Measurements from ENCODE around the gene THPO. TPM values are rescaled to one million over a fixed set of nuclear protein-coding genes. Genes with fewer than 3 reads are reported as not detected.
A peak's percentile ranks its signal among the peaks of the same experiment; 100 is the strongest.

Gene THPO
- polyA plus RNA-seq (2013), result 0.51 and 0.57 TPM in 2 replicates

- H3K79me1 ChIP-seq (ENCODE audit: low read length), result peaks cover 6% of the 10 kb centered on the region
- H4K8ac ChIP-seq (ENCODE audit: low read depth, low read length), result peak within 1 kb of the TSS; percentile 26
- H4K91ac ChIP-seq (ENCODE audit: low read depth, low read length), result peak within 1 kb of the TSS; percentile 4
- peaks cover 1% of the 10 kb centered on the region for H3K79me2 ChIP-seq (ENCODE audit: control insufficient read depth, insufficient read depth, low read length, poor library complexity)
- H3K14ac ChIP-seq (ENCODE audit: low read length), result no peak within 1 kb of the TSS
- H4K12ac ChIP-seq (ENCODE audit: low read depth, low read length), result no peak within 1 kb of the TSS
- no peak within 1 kb of the TSS for H3K4ac ChIP-seq (ENCODE audit: low read depth, low read length)
- no peak within 1 kb of the TSS for H3K27ac ChIP-seq (ENCODE audit: low read depth, low read length)
- H3K4me1 ChIP-seq (ENCODE audit: control insufficient read depth in 1 of 2, insufficient read depth in 2 of 2, low read length in 2 of 2), result peaks cover 26 to 27% of the 10 kb centered on the region in 2 experiments
- peaks cover 19% of the 10 kb centered on the region for H3K27me3 ChIP-seq (ENCODE audit: insufficient read depth, low read length)
- H2AK5ac ChIP-seq (ENCODE audit: low read length), result peak within 1 kb of the TSS; percentile 32
- H2BK12ac ChIP-seq (ENCODE audit: low read length), result peak within 1 kb of the TSS; percentile 41
- H2AFZ ChIP-seq (ENCODE audit: insufficient read depth, low read length, poor library complexity), result no peak within 1 kb of the TSS
- WGBS (ENCODE audit: extremely low coverage, insufficient coverage, insufficient read length), result no CpG with 5 or more reads among the region's 7 CpGs
- DNase-seq, result no peak
- H3K9me3 ChIP-seq (ENCODE audit: insufficient read depth, low read depth, low read length), result peaks cover 2% of the 10 kb centered on the region
- H2BK120ac ChIP-seq (ENCODE audit: insufficient read depth, low read length, poor library complexity), result no peak within 1 kb of the TSS
- H3K4me3 ChIP-seq (ENCODE audit: low read depth, low read length), result peak within 1 kb of the TSS; percentile 33
- H3K36me3 ChIP-seq (ENCODE audit: control insufficient read depth in 1 of 2, insufficient read depth in 2 of 2, low read length in 2 of 2), result peaks cover 1% of the 10 kb centered on the region in 2 experiments
- H2BK5ac ChIP-seq (ENCODE audit: low read depth, low read length, poor library complexity), result no peak within 1 kb of the TSS
- H3K23ac ChIP-seq (ENCODE audit: low read length), result no peak within 1 kb of the TSS
- H3K18ac ChIP-seq (ENCODE audit: low read length), result peak within 1 kb of the TSS; percentile 25
- peak within 1 kb of the TSS; percentile 35 for H3K4me2 ChIP-seq (ENCODE audit: low read length)
- H3K9ac ChIP-seq (ENCODE audit: low read length), result no peak within 1 kb of the TSS
Measured at GRCh38 chr3:184377882-184378445, at the start of gene THPO. Gene THPO (minus strand): TSS chr3:184378207. CDS start chr3:184376259, 1,948 bp downstream.

GRCh38 chr3:184426691-184427141 is 48.7 kb upstream of the THPO start:
- Histone ChIP-seq H3K23ac (ENCODE audit: low read length) (no peak overlapping the region), H3K79me2 (ENCODE audit: control insufficient read depth, insufficient read depth, low read length, poor library complexity) (no peaks in the 10 kb centered on the region), H2BK120ac (ENCODE audit: insufficient read depth, low read length, poor library complexity) (no peak overlapping the region), H4K12ac (ENCODE audit: low read depth, low read length) (no peak overlapping the region), H3K79me1 (ENCODE audit: low read length) (no peaks in the 10 kb centered on the region), H3K14ac (ENCODE audit: low read length) (no peak overlapping the region), H3K9ac (ENCODE audit: low read length) (no peak overlapping the region), H2AFZ (ENCODE audit: insufficient read depth, low read length, poor library complexity) (no peak overlapping the region), H2BK5ac (ENCODE audit: low read depth, low read length, poor library complexity) (no peak overlapping the region), H4K8ac (ENCODE audit: low read depth, low read length) (no peak overlapping the region), H3K4ac (ENCODE audit: low read depth, low read length) (no peak overlapping the region), H3K9me3 (ENCODE audit: insufficient read depth, low read depth, low read length) (no peaks in the 10 kb centered on the region), H3K4me3 (ENCODE audit: low read depth, low read length) (no peak overlapping the region), H3K27ac (ENCODE audit: low read depth, low read length) (no peak overlapping the region), H4K91ac (ENCODE audit: low read depth, low read length) (no peak overlapping the region), H2AK5ac (ENCODE audit: low read length) (no peak overlapping the region), H3K4me2 (ENCODE audit: low read length) (no peak overlapping the region), H3K18ac (ENCODE audit: low read length) (no peak overlapping the region), H2BK12ac (ENCODE audit: low read length) (no peak overlapping the region), H3K27me3 (ENCODE audit: insufficient read depth, low read length) (no peaks in the 10 kb centered on the region), H3K4me1 (ENCODE audit: control insufficient read depth in 1 of 2, insufficient read depth in 2 of 2, low read length in 2 of 2) (no peaks in the 10 kb centered on the region), H3K36me3 (ENCODE audit: control insufficient read depth in 1 of 2, insufficient read depth in 2 of 2, low read length in 2 of 2) (no peaks in the 10 kb centered on the region)
- no CpG with 5 or more reads among the region's 12 CpGs for WGBS (ENCODE audit: extremely low coverage, insufficient coverage, insufficient read length)
- DNase-seq, result no peak

DNA sequence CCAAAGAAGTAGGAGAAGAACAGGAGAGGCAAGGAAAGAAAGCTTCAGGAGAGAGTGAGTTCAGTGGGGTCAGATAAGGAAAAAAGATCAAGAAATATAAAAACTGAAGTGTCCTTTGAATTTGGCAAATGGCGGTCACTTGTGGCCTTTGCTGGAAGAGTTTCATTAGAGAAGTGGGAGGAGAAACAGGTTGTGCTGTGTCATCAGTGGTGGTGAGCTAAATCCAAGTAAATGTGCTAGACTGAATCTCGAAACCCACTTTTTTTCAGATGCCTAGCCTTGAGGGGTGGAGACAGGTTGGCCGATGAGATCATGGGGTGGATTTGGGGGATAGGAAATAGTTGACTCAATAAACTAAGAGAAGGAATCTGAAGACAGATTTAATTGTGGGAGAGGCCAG is 45.6 kb upstream of the THPO start:
- Histone ChIP-seq H3K23ac (ENCODE audit: low read length) (no peak overlapping the region), H3K4ac (ENCODE audit: low read depth, low read length) (no peak overlapping the region), H3K4me3 (ENCODE audit: low read depth, low read length) (no peak overlapping the region), H2BK120ac (ENCODE audit: insufficient read depth, low read length, poor library complexity) (no peak overlapping the region), H3K27ac (ENCODE audit: low read depth, low read length) (no peak overlapping the region), H4K91ac (ENCODE audit: low read depth, low read length) (no peak overlapping the region), H3K9me3 (ENCODE audit: insufficient read depth, low read depth, low read length) (no peaks in the 10 kb centered on the region), H4K12ac (ENCODE audit: low read depth, low read length) (no peak overlapping the region), H2AK5ac (ENCODE audit: low read length) (no peak overlapping the region), H3K4me2 (ENCODE audit: low read length) (no peak overlapping the region), H3K9ac (ENCODE audit: low read length) (no peak overlapping the region), H3K27me3 (ENCODE audit: insufficient read depth, low read length) (no peaks in the 10 kb centered on the region), H3K14ac (ENCODE audit: low read length) (no peak overlapping the region), H3K4me1 (ENCODE audit: control insufficient read depth in 1 of 2, insufficient read depth in 2 of 2, low read length in 2 of 2) (peaks cover 0 to 3% of the 10 kb centered on the region in 2 experiments), H3K36me3 (ENCODE audit: control insufficient read depth in 1 of 2, insufficient read depth in 2 of 2, low read length in 2 of 2) (no peaks in the 10 kb centered on the region), H4K8ac (ENCODE audit: low read depth, low read length) (no peak overlapping the region), H3K18ac (ENCODE audit: low read length) (no peak overlapping the region), H2BK12ac (ENCODE audit: low read length) (no peak overlapping the region), H2AFZ (ENCODE audit: insufficient read depth, low read length, poor library complexity) (no peak overlapping the region), H2BK5ac (ENCODE audit: low read depth, low read length, poor library complexity) (no peak overlapping the region), H3K79me2 (ENCODE audit: control insufficient read depth, insufficient read depth, low read length, poor library complexity) (no peaks in the 10 kb centered on the region), H3K79me1 (ENCODE audit: low read length) (no peaks in the 10 kb centered on the region)
- no peak for DNase-seq
- no CpG with 5 or more reads among the region's 3 CpGs for WGBS (ENCODE audit: extremely low coverage, insufficient coverage, insufficient read length)

DNA sequence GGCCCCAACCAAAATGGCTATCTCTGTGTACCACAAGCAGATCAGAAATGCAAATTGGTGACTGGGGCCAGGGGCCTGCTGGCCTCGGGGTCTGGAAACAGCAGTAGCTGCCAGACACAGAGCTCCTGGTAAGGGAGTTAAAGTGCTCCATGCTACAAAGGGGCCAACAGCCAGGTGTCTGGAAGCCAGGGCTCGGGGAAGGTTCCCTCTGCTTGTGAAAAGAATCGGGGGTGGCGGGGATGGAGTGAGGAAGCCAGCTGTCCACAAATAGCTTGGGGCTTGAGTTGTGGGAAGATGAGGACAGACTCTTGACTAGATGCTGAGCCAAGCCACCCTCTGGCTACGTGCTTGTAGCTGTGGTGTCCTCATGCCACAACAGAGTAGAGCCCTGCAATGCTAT is 41.2 kb upstream of the THPO start:
- H3K4me1 ChIP-seq (ENCODE audit: control insufficient read depth in 1 of 2, insufficient read depth in 2 of 2, low read length in 2 of 2), result peaks cover 0 to 3% of the 10 kb centered on the region in 2 experiments
- H3K79me1 ChIP-seq (ENCODE audit: low read length), result no peaks in the 10 kb centered on the region
- no peak overlapping the region for H2AK5ac ChIP-seq (ENCODE audit: low read length)
- no peak overlapping the region for H3K4me2 ChIP-seq (ENCODE audit: low read length)
- H3K4me3 ChIP-seq (ENCODE audit: low read depth, low read length), result no peak overlapping the region
- no peak overlapping the region for H2BK120ac ChIP-seq (ENCODE audit: insufficient read depth, low read length, poor library complexity)
- peak overlapping the region; percentile 24 for H3K27ac ChIP-seq (ENCODE audit: low read depth, low read length)
- H2BK5ac ChIP-seq (ENCODE audit: low read depth, low read length, poor library complexity), result no peak overlapping the region
- H3K14ac ChIP-seq (ENCODE audit: low read length), result no peak overlapping the region
- no peak overlapping the region for H4K8ac ChIP-seq (ENCODE audit: low read depth, low read length)
- H3K36me3 ChIP-seq (ENCODE audit: control insufficient read depth in 1 of 2, insufficient read depth in 2 of 2, low read length in 2 of 2), result no peaks in the 10 kb centered on the region
- no peak for DNase-seq
- peak overlapping the region; percentile 2 for H2AFZ ChIP-seq (ENCODE audit: insufficient read depth, low read length, poor library complexity)
- no peak overlapping the region for H3K23ac ChIP-seq (ENCODE audit: low read length)
- H2BK12ac ChIP-seq (ENCODE audit: low read length), result no peak overlapping the region
- no CpG with 5 or more reads among the region's 5 CpGs for WGBS (ENCODE audit: extremely low coverage, insufficient coverage, insufficient read length)
- no peak overlapping the region for H3K18ac ChIP-seq (ENCODE audit: low read length)
- no peaks in the 10 kb centered on the region for H3K27me3 ChIP-seq (ENCODE audit: insufficient read depth, low read length)
- H3K9me3 ChIP-seq (ENCODE audit: insufficient read depth, low read depth, low read length), result peaks cover 2% of the 10 kb centered on the region
- H3K79me2 ChIP-seq (ENCODE audit: control insufficient read depth, insufficient read depth, low read length, poor library complexity), result no peaks in the 10 kb centered on the region
- no peak overlapping the region for H4K12ac ChIP-seq (ENCODE audit: low read depth, low read length)
- H4K91ac ChIP-seq (ENCODE audit: low read depth, low read length), result no peak overlapping the region
- no peak overlapping the region for H3K4ac ChIP-seq (ENCODE audit: low read depth, low read length)
- no peak overlapping the region for H3K9ac ChIP-seq (ENCODE audit: low read length)
